Peyer's patch (tissue), 4 donors: Measurements from ENCODE around the gene RPS21.

Source experiments
- POLR2A ChIP-seq, 2 donors: fragments of 450-650 bp; IDR thresholded peaks; one replicate each; pipeline ENCODE4 v1.5.1; 2017; ENCODE audit warnings: antibody characterized with exemption in 2 of 2, mild to moderate bottlenecking in 2 of 2, moderate library complexity in 2 of 2
- TF ChIP-seq, protein P1 (sequence below), 6 experiments: fragments of 450-650 bp in 4 of 6; fragments of 200-600 bp in 2 of 6; sonication (generic) in 1 of 6; IDR thresholded peaks; one replicate each; pipeline ENCODE4 v1.5.1; 2017 to 2019; ENCODE audit warnings: antibody characterized with exemption in 6 of 6, mild to moderate bottlenecking in 3 of 6, moderate library complexity in 1 of 6

DNA sequence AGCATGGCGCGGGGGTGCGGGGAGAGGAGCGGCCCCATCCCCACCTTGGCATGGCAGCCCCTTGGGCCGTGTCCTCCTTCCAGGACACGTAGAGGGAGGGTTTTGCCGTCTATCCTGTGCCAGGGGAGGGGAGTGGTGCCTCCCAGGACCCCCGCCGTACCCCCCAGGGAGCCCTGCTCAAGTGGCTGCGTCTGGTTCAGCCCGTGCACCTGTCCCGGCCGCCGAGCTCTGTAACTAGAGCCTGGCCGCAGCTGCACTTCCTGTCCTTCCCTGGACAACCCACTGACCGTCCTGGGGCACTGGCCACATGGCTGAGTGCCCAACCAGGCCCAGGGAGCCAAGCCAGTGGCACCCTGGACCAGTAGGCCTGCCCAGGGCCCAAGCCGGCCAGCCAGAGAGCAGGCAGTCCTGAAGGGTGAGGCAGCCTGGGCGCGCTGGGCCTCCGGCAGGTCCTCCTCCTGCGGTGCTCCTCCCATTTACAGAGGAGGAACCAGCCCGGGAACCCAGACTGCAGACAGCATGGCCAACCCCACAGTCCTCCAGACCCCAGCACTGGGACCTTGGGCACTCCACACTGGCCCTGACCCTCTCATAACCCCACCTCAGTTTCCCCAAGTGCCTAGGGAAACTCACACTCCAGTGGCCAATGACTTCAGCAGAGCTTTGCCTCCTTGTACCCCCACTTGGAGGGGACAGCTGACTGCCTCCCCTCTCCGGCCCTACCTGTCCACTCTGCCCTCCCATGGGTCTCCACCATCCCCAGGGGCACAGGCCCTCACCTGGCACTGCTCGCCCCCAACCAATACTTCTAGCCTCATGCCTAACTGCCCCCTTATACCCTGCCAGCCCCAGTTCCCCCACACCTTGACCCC lies 28.5 kb upstream of the RPS21 start:
- no peak for TF ChIP-seq POLR2A (IDR thresholded peaks at IDR 0.05)
- TF ChIP-seq, protein P1, sequence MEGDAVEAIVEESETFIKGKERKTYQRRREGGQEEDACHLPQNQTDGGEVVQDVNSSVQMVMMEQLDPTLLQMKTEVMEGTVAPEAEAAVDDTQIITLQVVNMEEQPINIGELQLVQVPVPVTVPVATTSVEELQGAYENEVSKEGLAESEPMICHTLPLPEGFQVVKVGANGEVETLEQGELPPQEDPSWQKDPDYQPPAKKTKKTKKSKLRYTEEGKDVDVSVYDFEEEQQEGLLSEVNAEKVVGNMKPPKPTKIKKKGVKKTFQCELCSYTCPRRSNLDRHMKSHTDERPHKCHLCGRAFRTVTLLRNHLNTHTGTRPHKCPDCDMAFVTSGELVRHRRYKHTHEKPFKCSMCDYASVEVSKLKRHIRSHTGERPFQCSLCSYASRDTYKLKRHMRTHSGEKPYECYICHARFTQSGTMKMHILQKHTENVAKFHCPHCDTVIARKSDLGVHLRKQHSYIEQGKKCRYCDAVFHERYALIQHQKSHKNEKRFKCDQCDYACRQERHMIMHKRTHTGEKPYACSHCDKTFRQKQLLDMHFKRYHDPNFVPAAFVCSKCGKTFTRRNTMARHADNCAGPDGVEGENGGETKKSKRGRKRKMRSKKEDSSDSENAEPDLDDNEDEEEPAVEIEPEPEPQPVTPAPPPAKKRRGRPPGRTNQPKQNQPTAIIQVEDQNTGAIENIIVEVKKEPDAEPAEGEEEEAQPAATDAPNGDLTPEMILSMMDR (IDR thresholded peaks at IDR 0.05): no peak
